NCI-H2196 treated with DMSO at 0.1 percent for 48 hours (cell line): Measurements from ENCODE around the gene PFN3.
"Not testable (repeated sequence)": the region's sequence is repeated elsewhere in the genome, so short reads cannot be mapped to it uniquely, and the experiment has no call there.

Experiments
- DNase-seq: peaks from one replicate; lab custom pipeline; 2025; ENCODE audit not compliant: unreplicated experiment; lab: John Stamatoyannopoulos, UW

PFN3 gene

DNA sequence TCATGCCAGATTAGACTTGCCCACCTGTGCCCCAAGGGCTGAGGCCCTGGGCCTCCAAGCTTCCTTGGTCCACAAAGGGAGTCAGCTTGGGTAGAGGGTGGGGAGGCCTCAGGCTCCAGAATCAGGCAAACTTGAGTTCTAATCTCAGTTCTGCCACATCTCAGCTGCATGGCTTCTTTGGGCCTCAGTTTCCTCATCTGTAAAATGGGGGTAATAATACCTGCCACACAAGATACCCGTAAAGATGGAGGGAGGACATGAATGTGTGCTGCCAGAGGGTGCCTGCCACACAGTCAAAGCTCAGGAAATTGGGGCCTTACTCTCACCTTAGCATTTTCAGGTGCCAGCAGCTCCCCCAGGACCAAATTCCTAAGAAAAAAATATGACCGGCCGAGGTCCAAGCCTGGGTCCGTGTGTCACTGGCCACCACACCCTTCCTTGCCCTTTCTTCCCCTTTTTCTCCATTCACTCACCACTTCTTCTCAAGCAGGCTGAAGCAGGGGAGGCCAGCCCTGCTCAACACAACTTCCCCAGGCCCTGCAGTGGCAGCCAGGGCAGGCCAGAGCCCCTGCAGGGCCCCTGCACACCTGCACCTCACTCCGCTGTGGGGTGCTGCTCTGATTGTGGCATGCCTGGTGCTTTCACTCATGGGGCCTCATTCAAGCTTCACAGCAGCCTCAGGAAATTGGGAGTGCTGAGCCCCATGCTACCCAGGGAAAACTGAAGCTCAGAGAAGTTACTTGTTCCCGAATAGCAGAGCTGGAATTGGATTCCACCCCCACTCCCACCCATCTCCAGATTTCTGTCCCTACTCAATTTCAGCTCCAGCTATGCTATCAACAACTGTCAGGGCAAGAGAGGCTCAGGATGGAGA lies 38.8 kb downstream of the PFN3 start:
- no peak for DNase-seq

GRCh38 chr5:177360740-177361139 lies 39.7 kb downstream of the PFN3 start:
- DNase-seq, result not testable (repeated sequence)

DNA sequence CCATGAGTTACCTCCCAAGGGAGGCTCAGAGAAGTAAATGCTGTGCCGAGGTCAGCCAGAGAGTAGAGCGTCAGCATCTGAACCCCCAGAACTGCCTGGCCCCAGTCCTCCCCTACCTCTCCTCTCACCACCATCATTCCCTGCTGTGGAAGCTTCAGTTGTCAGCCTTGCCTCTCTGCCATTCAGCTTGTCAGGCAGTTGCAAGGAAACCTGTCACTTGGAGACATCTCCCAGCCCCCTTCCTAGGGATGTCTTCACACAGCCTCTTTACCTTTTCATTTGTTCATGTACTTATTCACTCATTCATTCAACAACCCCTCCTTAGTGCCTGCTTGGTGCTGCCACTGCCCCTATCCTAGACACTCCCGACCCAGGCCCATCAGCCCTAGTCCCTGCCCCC lies 40.6 kb downstream of the PFN3 start:
- no peak for DNase-seq

DNA sequence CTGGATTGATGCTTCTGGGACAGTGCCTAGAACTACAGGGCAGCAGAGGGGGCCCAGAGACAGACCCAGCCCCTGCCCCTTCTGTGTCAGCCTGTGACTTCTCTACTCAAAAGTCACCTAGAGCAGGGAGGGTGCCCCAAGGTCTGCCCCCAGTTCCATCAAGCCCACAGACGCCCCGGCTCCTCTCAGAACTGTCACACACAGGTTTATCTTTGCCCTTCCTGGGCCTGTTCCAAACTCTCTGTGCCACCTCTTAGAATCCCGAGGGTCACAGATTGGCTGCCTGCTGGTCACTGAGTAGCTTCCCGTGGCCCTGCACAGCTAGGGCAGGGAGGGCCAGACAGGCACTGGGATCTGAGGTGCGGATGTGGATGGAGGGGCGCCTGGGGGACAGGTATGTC lies 41.0 kb downstream of the PFN3 start:
- DNase-seq, result no peak

- DNase-seq, result no peak
Measured at GRCh38 chr5:177358370-177358819, 42.1 kb downstream of the PFN3 start.

GRCh38 chr5:177357459-177358351 lies 42.8 kb downstream of the PFN3 start, which contains the start of gene RGS14:
Gene RGS14, plus strand, starts transcription at chr5:177357924. Its CDS starts 101 bp downstream, at chr5:177358025.
- DNase-seq, result peak; percentile 47

GRCh38 chr5:177357146-177357458 lies 43.4 kb downstream of the PFN3 start:
- DNase-seq, result no peak

GRCh38 chr5:177356746-177357145 lies 43.7 kb downstream of the PFN3 start:
- no peak for DNase-seq

DNA sequence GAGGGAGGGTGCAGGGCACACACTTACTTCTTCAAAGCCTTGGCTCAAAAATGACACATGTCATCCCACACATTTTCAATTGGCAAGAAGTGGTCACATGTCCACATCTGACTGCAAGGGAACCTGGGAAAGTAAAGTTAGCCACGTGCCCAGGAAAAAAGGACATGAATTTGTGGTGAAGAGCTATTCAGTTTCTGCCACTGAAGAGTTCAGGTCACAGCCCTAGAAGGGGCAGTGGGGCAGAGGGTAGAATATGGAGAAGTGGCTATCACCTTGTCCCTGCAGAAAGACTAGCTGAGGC lies 44.6 kb downstream of the PFN3 start:
- no peak for DNase-seq

DNA sequence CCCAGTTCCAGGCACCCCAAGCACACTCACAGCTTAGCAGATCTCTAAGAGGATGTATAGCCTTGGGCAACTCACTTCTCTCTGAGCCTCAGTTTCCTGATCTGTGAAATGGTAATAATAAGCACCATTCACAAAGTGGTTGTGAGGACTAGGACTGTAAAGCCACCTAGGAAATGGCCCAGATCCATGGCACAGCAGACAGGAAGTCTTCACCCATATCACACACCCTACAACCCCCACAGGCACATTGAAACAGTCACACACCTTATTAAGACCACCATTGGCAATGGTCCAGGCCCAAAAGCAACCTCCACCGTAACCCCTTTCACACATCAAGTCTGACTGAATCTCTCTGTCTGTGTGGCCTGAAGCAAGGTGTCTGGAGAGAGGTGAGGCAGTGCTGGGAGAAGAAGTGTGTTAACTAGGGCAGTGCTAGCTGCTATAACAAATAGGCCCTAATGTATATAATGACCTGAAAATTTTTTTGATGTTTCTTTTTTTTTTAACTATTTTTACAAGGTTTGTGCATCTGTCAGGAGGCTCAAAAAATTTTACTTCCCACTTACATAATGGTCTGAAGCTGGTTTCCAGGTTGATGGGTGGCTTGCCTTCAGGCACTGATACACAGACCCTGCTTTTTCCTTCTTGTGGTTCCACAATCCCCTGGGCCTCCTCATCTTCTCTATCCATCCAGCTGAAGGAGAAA lies 45.1 kb downstream of the PFN3 start:
- DNase-seq, result no peak

DNA sequence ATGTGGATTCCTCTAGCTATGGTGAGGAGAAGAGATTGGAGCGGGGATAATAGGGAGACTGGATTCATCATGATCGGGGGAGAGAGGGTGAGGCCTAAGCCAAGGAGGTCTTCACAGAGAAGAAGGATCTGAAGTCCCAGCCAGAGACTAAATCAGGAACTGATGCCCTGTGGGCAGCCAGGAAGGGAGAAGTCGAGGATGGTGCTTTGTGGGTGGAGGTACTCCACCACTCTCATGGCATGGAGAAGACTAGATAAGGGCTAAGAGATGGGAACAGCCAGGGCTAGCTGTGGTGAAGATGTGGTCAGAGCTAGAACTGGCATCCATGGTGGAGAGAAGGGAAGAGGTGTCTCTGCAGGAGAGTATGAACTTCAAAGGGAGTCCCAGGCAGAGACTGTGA lies 45.8 kb downstream of the PFN3 start:
- no peak for DNase-seq

DNA sequence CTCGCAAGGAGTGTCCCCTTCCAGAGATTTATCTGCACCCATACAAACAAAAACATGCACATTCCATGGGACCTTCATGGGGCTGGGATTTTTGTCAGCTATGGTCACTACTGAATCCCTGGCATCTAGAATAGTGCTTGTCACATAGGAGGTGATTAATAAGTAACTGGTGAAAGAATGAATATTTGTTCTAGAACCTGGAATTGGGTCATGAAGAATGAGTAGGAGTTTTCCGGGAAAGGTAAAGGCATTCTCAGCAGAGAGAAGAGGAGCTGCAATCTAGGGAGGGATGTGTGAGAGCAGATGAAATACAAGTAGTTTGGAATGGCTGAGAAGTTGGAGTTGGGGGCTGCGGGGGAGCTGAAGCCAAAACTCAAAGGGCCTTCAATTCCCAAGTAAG lies 46.2 kb downstream of the PFN3 start:
- DNase-seq, result no peak

DNA sequence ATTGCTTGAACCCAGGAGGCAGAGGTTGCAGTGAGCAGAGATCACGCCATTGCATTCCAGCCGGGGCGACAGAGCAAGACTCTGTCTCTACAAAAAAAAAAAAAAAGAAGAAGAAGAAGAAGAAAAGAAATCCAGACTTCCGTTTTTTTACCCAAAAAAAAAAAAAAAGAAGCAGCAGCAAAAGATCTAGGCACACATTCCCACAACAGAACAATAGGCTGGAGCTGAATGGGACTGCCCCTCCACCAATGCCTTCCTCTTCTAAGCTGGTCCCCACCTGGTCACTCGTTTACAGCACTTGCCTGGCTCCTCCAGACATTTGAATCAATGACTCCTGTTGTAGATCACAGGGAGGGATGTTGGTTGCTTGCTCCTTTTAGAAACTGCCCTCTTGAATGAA lies 47.4 kb downstream of the PFN3 start:
- no peak for DNase-seq

- peak; percentile 86 for DNase-seq
Measured at GRCh38 chr5:177351392-177352329, 48.8 kb downstream of the PFN3 start, which contains the start of gene LMAN2. Gene LMAN2, minus strand, starts transcription at chr5:177351668. Its CDS starts 21 bp downstream, at chr5:177351647.

DNA sequence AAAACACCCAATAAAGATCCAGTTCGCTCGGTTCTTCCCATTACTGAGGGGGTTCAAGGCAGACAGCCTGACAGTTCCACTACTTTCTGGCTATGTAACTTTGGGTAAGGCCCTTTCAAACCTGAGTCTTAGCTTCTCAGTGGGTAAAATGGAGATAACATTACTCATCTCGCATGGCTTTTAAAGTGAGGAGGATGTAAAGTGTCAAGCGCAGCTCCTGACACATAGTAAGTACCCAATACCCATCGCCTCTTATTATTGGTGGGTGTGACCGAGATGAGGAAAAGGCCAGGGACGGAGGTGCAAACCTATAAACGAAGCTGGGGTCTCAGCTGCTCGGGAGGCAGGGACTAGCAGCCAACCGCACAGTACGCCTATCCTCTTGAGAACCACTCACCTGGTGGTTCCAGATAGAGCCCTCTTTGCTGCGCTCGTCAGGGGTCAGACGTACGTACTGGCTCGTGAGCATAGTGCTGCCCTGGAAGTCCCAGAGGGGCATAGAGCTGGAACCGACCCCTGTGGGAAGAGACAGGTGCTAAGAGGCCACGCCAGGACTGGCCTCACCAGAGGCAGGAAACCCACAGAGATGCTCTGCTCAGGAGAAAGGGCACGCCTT lies 49.6 kb downstream of the PFN3 start:
- no peak for DNase-seq
